HCT116 (cell line): ENCODE results near the gene NPL. TPM values are rescaled to one million over a fixed set of nuclear protein-coding genes. Genes with fewer than 3 reads are reported as not detected.

Experiments
- ATAC-seq: fragments of 200-7000 bp; cut with Tn5 transposase; 2 replicates; pipeline ENCODE4 v1.9.1; 2020; ENCODE audit warnings: mild to moderate bottlenecking, moderate library complexity
- BruUV-seq: library from RNA; stranded (reverse); fragments of 400-500 nt; replicated peaks from 2 replicates; lab custom pipeline; 2021; lab: Mats Ljungman, UMichigan
- CTCF ChIA-PET: fragments of 300-600 bp; sonication (Branson Sonifier 250); formaldehyde crosslinking; loops from one replicate; lab custom pipeline; 2021; ENCODE audit warnings: antibody characterized with exemption; lab: Charles Lee
- POLR2A ChIA-PET: fragments of 300-600, 350-600 bp; sonication (Branson Sonifier 250); formaldehyde crosslinking; loops from one replicate; lab custom pipeline; 2021; ENCODE audit warnings: antibody characterized with exemption; lab: Charles Lee
- RAD21 ChIA-PET, 2 experiments: fragments of 300-600 bp; sonication (Branson Sonifier 250); formaldehyde crosslinking; loops; one replicate each; lab custom pipeline; 2023; ENCODE audit warnings: low total read pairs in 2 of 2; ENCODE audit not compliant: uncharacterized antibody in 2 of 2, unreplicated experiment in 2 of 2, low non-redundant PET in 1 of 2; lab: Charles Lee
- DNase-seq: peaks from one replicate; pipeline ENCODE4 v3.0.0-alpha.2; 2010; ENCODE audit warnings: low read depth, low spot score
- H2AFZ ChIP-seq: fragments of 200-600 bp; shearing (Covaris generic), sonication (generic); 2 replicates; pipeline ENCODE4 v1.6.1; 2017; ENCODE audit warnings: low read depth, mixed run types, mixed read lengths, antibody characterized with exemption, low read length; ENCODE audit not compliant: poor library complexity, severe bottlenecking
- H3K27ac ChIP-seq: 2 replicates; pipeline ENCODE4 v1.5.1; 2012; ENCODE audit warnings: low read depth, low read length
- H3K27me3 ChIP-seq: fragments of 200-600 bp; sonication (generic); 2 replicates; pipeline ENCODE4 v1.6.1; 2016; ENCODE audit warnings: mixed run types, low read length, mixed read lengths; ENCODE audit not compliant: insufficient read depth
- H3K36me3 ChIP-seq, 2 experiments: fragments of 200-500 bp in 1 of 2; fragments of 200-600 bp in 1 of 2; sonication (Bioruptor generic) in 1 of 2; sonication (generic) in 1 of 2; 2 replicates each; pipeline versions ENCODE4 v1.5.1 to v1.6.1; 2014 to 2016; ENCODE audit warnings: low read length in 2 of 2, inconsistent platforms in 1 of 2, mixed read lengths in 1 of 2, mixed run types in 1 of 2; ENCODE audit not compliant: insufficient read depth in 2 of 2, control insufficient read depth in 1 of 2
- H3K4me1 ChIP-seq, 2 experiments: fragments of 200-600 bp in 1 of 2; sonication (generic) in 1 of 2; 2 replicates each; pipeline versions ENCODE4 v1.5.1 to v1.6.1; 2012 to 2017; ENCODE audit warnings: low read length in 2 of 2, inconsistent platforms in 1 of 2, mild to moderate bottlenecking in 1 of 2, mixed read lengths in 1 of 2, mixed run types in 1 of 2, moderate library complexity in 1 of 2; ENCODE audit not compliant: insufficient read depth in 2 of 2, control insufficient read depth in 1 of 2
- H3K4me2 ChIP-seq: fragments of 200-600 bp; sonication (generic); 2 replicates; pipeline ENCODE4 v1.6.1; 2017; ENCODE audit warnings: mixed run types, low read length, mixed read lengths
- H3K4me3 ChIP-seq, 2 experiments: fragments of 200-600 bp in 1 of 2; sonication (generic) in 1 of 2; replicated peaks in 1 of 2; 2 replicates each; pipeline ENCODE4 v1.5.1; 2011 to 2016; ENCODE audit warnings: low read length in 2 of 2, control low read depth in 1 of 2, low read depth in 1 of 2, mild to moderate bottlenecking in 1 of 2, mixed read lengths in 1 of 2, mixed run types in 1 of 2
- H3K79me2 ChIP-seq: fragments of 200-600 bp; sonication (generic); 2 replicates; pipeline ENCODE4 v1.6.1; 2017; ENCODE audit warnings: mild to moderate bottlenecking, mixed run types, low read length, moderate library complexity, mixed read lengths; ENCODE audit not compliant: insufficient read depth
- H3K9ac ChIP-seq: fragments of 200-600 bp; sonication (generic); 2 replicates; pipeline ENCODE4 v1.6.1; 2016; ENCODE audit warnings: low read length, mixed read lengths
- H3K9me2 ChIP-seq: fragments of 200-600 bp; sonication (generic), shearing (Covaris generic); 2 replicates; pipeline ENCODE4 v1.6.1; 2017; ENCODE audit warnings: mixed run types, mild to moderate bottlenecking, moderate library complexity; ENCODE audit not compliant: insufficient read depth
- H3K9me3 ChIP-seq, 2 experiments: fragments of 200-500 bp in 1 of 2; fragments of 200-600 bp in 1 of 2; sonication (Bioruptor generic) in 1 of 2; sonication (generic) in 1 of 2; 2 replicates each; pipeline ENCODE4 v1.6.1; 2014 to 2017; ENCODE audit warnings: low read length in 2 of 2, mixed read lengths in 2 of 2, inconsistent platforms in 1 of 2, low read depth in 1 of 2, mild to moderate bottlenecking in 1 of 2, mixed run types in 1 of 2, moderate library complexity in 1 of 2; ENCODE audit not compliant: control insufficient read depth in 1 of 2, insufficient read depth in 1 of 2
- H4K20me1 ChIP-seq: fragments of 200-600 bp; sonication (generic), shearing (Covaris generic); 2 replicates; pipeline ENCODE4 v1.6.1; 2017; ENCODE audit warnings: mixed run types, mild to moderate bottlenecking, moderate library complexity; ENCODE audit not compliant: insufficient read depth
- POLR2AphosphoS5 ChIP-seq: IDR thresholded peaks from 2 replicates; pipeline ENCODE4 v1.6.1; 2011; ENCODE audit warnings: mild to moderate bottlenecking, low read depth, low read length, moderate library complexity
- SRF ChIP-seq: IDR thresholded peaks from 2 replicates; pipeline ENCODE4 v1.6.1; 2012; ENCODE audit warnings: low read depth
- intact Hi-C: fragments of 100-400 bp; cut with micrococcal nuclease; formaldehyde crosslinking; loops from 2 replicates; pipeline ENCODE4 v1.10.0; 2022
- total RNA-seq: library from RNA; stranded (reverse); gene quantifications from one replicate; pipeline ENCODE4 v1.2.1, GENCODE V29; 2021; ENCODE audit not compliant: unreplicated experiment
- TF ChIP-seq, protein P1 (sequence below): IDR thresholded peaks from 2 replicates; pipeline ENCODE4 v1.6.1; 2012; ENCODE audit warnings: low read depth
- TF ChIP-seq, protein P2 (sequence below): IDR thresholded peaks from 2 replicates; pipeline ENCODE4 v1.6.1; 2011; ENCODE audit warnings: mild to moderate bottlenecking, low read length, moderate library complexity; ENCODE audit not compliant: insufficient replicate concordance; ENCODE audit errors: extremely low read depth

The NPL gene
- total RNA-seq, 1 experiment from 2014 or later = 0.39 TPM

DNA sequence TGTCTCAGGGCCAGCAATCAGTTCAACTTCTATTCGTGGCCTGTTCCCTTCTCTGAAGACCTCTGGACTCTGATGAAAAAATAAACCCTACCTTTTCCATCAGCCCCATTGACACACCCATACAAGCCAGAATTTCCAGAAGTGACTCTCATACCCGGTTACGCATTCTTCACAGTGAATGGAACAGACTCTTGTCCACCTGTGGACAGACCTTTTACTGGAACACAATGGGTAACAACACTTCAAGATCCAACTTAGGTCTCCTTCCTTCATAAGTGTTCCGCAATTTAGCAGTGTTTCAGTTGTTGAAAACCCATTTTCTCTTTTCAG is 2.6 kb upstream of the NPL start:
- DNase-seq = no peak
- TF ChIP-seq, protein P1, sequence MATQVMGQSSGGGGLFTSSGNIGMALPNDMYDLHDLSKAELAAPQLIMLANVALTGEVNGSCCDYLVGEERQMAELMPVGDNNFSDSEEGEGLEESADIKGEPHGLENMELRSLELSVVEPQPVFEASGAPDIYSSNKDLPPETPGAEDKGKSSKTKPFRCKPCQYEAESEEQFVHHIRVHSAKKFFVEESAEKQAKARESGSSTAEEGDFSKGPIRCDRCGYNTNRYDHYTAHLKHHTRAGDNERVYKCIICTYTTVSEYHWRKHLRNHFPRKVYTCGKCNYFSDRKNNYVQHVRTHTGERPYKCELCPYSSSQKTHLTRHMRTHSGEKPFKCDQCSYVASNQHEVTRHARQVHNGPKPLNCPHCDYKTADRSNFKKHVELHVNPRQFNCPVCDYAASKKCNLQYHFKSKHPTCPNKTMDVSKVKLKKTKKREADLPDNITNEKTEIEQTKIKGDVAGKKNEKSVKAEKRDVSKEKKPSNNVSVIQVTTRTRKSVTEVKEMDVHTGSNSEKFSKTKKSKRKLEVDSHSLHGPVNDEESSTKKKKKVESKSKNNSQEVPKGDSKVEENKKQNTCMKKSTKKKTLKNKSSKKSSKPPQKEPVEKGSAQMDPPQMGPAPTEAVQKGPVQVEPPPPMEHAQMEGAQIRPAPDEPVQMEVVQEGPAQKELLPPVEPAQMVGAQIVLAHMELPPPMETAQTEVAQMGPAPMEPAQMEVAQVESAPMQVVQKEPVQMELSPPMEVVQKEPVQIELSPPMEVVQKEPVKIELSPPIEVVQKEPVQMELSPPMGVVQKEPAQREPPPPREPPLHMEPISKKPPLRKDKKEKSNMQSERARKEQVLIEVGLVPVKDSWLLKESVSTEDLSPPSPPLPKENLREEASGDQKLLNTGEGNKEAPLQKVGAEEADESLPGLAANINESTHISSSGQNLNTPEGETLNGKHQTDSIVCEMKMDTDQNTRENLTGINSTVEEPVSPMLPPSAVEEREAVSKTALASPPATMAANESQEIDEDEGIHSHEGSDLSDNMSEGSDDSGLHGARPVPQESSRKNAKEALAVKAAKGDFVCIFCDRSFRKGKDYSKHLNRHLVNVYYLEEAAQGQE = no peak
- TF ChIP-seq SRF (no peak), POLR2AphosphoS5 (no peak)
- TF ChIP-seq, protein P2, sequence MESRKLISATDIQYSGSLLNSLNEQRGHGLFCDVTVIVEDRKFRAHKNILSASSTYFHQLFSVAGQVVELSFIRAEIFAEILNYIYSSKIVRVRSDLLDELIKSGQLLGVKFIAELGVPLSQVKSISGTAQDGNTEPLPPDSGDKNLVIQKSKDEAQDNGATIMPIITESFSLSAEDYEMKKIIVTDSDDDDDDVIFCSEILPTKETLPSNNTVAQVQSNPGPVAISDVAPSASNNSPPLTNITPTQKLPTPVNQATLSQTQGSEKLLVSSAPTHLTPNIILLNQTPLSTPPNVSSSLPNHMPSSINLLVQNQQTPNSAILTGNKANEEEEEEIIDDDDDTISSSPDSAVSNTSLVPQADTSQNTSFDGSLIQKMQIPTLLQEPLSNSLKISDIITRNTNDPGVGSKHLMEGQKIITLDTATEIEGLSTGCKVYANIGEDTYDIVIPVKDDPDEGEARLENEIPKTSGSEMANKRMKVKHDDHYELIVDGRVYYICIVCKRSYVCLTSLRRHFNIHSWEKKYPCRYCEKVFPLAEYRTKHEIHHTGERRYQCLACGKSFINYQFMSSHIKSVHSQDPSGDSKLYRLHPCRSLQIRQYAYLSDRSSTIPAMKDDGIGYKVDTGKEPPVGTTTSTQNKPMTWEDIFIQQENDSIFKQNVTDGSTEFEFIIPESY = no peak
- no peaks in the 10 kb centered on the region for H3K79me2 ChIP-seq
- H3K4me3 ChIP-seq = no peak overlapping the region
- H3K4me1 ChIP-seq = no peaks in the 10 kb centered on the region
- H3K9ac ChIP-seq = no peak overlapping the region
- no peaks in the 10 kb centered on the region for H4K20me1 ChIP-seq
- intact Hi-C loops = loop anchor here (1.0 kb wide), 2 partner anchors 341 to 702 kb away; no protein-coding TSS in a partner anchor
- no peak; the same call in 1 of the 2 replicates for ATAC-seq
- H3K27me3 ChIP-seq = peaks cover 10% of the 10 kb centered on the region
- H3K9me3 ChIP-seq = no peaks in the 10 kb centered on the region
- H2AFZ ChIP-seq = no peak overlapping the region
- POLR2A ChIA-PET = interaction anchor here (1.1 to 1.3 kb wide), 5 partner anchors 182 to 191 kb away, joined by 3 to 6 read pairs (median 4); no protein-coding TSS in a partner anchor
- RAD21 ChIA-PET = interaction anchor here in 1 of 2 experiments (1.1 to 1.5 kb wide), 2 partner anchors 186 to 192 kb away, joined by 4 read pairs; no protein-coding TSS in a partner anchor
- no peak overlapping the region for H3K27ac ChIP-seq
- H3K9me2 ChIP-seq = no peaks in the 10 kb centered on the region
- no peak overlapping the region for H3K4me2 ChIP-seq
- CTCF ChIA-PET = interaction anchor here (0.6 to 9.0 kb wide), 18 partner anchors 9 to 692 kb away, joined by 3 to 412 read pairs (median 4); partner anchors contain the start of genes RGS16, RNASEL and TEDDM1
- BruUV-seq = no TSS peak
- H3K36me3 ChIP-seq = no peaks in the 10 kb centered on the region
